Kidney epithelial cell (primary cell): ENCODE data around the gene UTS2B. TPM values are rescaled to one million over a fixed set of nuclear protein-coding genes. Genes with fewer than 3 reads are reported as not detected.

Source experiments
- DNase-seq: peaks from one replicate; pipeline ENCODE4 v3.0.0-alpha.2; 2010; ENCODE audit warnings: low read depth
- H3K27me3 ChIP-seq: 2 replicates; pipeline ENCODE4 v1.6.0; 2011; ENCODE audit warnings: low read length; ENCODE audit not compliant: control insufficient read depth, insufficient read depth
- H3K36me3 ChIP-seq: 2 replicates; pipeline ENCODE4 v1.5.1; 2011; ENCODE audit warnings: low read length; ENCODE audit not compliant: control insufficient read depth, insufficient read depth
- H3K4me3 ChIP-seq: 2 replicates; pipeline ENCODE4 v1.5.1; 2011; ENCODE audit warnings: low read depth, mild to moderate bottlenecking, control low read depth, low read length
- total RNA-seq: library from RNA; depleted of rRNA; stranded (reverse); fragments of >200 nt; gene quantifications from 2 replicates; pipeline ENCODE4 v1.2.3, GENCODE V29; 2015
- TF ChIP-seq, protein P1 (sequence below): IDR thresholded peaks from 2 replicates; pipeline ENCODE4 v1.5.1; 2011; ENCODE audit warnings: mild to moderate bottlenecking, moderate library complexity, low read length, control low read depth, inconsistent platforms; ENCODE audit not compliant: insufficient read depth, poor library complexity, severe bottlenecking

UTS2B gene
- total RNA-seq, 1 donor from 2014 or later: 0.46 TPM

DNA sequence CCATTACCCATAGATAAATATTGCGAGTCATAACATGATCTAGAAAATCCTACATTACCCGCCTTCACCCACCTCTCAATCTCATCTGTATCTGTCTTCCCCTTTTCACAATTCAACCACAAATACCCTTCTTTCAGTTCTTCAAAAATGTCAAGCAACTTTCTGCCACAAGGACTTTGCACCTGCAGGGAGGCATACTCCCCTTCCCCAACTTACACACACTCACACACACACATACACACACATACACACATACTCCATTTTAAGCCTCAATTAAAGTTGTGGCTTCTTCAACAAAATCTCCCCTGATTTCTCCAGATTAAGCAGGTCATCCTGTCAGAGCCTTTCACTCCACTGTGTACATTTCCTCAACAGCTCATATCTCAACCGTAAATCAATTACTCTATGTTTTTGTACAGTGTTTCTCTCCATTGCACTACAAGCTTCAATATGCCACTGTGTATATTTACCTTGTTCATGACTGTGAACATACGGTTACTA is 34.2 kb downstream of the UTS2B start:
- TF ChIP-seq, protein P1, sequence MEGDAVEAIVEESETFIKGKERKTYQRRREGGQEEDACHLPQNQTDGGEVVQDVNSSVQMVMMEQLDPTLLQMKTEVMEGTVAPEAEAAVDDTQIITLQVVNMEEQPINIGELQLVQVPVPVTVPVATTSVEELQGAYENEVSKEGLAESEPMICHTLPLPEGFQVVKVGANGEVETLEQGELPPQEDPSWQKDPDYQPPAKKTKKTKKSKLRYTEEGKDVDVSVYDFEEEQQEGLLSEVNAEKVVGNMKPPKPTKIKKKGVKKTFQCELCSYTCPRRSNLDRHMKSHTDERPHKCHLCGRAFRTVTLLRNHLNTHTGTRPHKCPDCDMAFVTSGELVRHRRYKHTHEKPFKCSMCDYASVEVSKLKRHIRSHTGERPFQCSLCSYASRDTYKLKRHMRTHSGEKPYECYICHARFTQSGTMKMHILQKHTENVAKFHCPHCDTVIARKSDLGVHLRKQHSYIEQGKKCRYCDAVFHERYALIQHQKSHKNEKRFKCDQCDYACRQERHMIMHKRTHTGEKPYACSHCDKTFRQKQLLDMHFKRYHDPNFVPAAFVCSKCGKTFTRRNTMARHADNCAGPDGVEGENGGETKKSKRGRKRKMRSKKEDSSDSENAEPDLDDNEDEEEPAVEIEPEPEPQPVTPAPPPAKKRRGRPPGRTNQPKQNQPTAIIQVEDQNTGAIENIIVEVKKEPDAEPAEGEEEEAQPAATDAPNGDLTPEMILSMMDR: no peak
- no peak for DNase-seq
- Histone ChIP-seq H3K27me3 (no peaks in the 10 kb centered on the region), H3K36me3 (no peaks in the 10 kb centered on the region), H3K4me3 (no peak overlapping the region)

DNA sequence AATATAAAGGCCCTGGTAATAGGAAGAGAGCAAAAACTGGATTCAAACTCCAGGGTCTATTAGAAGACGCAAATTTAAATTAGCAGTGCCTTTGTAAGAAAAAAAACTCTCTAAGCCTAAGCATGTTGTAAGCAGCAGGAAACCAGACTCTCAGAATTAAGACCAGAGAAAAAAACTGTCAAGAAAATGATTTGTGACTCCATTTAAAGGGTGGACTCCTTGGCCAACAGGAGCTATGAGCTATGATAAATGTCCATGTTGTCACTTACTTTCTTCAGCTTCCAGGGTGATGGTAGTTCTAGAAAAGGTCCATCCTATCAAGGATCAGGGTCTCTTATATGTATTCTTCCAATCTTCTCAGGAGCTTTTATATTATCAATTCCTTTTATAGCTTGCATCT is 36.0 kb downstream of the UTS2B start:
- Histone ChIP-seq H3K27me3 (no peaks in the 10 kb centered on the region), H3K4me3 (no peak overlapping the region), H3K36me3 (no peaks in the 10 kb centered on the region)
- no peak for DNase-seq
- TF ChIP-seq, protein P1: no peak

DNA sequence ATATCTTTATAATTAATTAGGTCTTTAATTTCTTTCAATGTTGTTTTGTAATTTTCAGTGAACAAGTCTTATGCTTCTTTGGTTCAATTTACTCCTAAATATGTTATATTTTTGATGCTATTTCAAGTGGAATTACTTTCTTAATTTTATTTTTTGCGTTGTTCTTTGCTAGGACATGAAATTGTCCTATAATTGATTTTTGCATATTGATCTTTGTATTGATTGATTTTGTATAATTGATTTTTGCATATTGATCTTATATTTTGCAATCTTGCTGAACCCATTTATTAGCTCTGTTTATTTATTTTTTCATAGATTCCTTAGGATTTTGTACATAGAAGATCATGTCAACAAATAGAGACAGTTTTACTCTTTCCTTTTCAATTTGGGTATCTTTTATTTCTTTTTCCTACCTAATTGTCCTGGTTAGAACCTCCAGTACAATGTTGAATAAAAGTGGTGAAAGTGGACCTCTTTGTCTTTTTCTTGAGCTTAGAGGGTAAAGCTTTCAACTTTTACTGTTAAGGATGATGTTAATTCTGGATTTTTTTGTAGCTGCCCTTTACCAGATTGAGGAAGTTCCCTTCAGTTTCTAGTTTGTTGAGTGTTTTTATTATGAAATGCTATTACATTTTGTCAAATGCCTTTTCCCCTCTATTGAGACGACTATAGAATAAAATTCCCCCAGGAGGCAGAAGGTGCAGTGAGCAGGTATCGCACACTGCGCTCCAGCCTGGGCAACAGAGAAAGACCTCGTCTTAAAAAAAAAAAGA is 37.9 kb downstream of the UTS2B start:
- no peak for DNase-seq
- no peak overlapping the region for H3K4me3 ChIP-seq
- TF ChIP-seq, protein P1: no peak
- no peaks in the 10 kb centered on the region for H3K27me3 ChIP-seq
- no peaks in the 10 kb centered on the region for H3K36me3 ChIP-seq

DNA sequence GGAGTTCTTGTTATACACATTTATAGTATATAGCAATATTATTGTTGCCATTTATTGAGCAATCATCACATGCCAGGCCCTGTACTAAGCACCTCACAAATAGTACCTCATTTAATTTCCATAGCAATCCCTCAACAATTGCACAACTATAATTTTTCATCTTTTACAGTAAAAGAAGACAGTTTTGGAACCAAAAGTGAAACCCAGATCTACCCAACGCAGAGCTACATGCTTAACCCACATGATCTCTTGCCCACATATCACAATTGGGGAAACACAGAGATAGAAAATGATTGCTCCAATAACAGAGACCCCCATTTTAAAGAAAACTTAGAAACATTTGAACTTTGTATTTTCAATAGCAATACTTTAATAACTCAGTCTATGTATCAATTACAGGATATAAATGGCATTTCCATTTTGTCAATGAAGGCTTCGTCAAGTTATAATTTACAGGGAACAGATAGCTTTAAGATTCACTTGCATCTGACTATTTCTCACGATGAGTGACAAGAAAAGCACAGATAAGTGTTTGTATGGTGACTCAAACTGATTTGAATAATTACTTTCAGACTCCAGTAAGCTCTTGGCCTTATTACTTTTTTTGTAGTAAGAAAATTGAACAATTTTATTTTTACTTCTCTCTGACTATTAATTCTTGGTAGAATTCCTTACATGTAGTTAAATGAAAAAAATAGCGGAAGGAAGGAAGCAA is 39.9 kb downstream of the UTS2B start:
- TF ChIP-seq, protein P1: no peak
- DNase-seq: no peak
- Histone ChIP-seq H3K27me3 (no peaks in the 10 kb centered on the region), H3K36me3 (no peaks in the 10 kb centered on the region), H3K4me3 (no peak overlapping the region)

DNA sequence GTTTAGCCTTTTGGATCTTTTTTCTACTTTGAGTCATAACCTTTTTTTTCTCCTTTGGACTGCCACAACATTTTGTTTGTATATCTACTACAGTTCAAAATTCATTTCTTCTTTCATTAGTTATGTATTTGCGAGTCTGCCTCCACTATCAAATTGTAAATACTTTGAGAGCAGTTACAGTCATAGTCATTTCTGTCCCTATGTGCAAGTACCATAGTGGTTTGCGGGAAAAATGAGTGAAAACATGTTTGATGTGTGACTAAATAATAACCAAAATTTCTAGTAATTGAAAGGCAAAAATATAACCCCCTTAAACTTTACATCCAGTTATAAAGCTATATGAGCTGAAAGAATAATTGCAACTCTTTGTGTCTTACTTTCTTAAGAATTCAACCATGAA is 46.9 kb downstream of the UTS2B start:
- H3K36me3 ChIP-seq: no peaks in the 10 kb centered on the region
- no peak for DNase-seq
- H3K4me3 ChIP-seq: no peak overlapping the region
- TF ChIP-seq, protein P1: no peak
- no peaks in the 10 kb centered on the region for H3K27me3 ChIP-seq
